Testis (tissue), 2 donors: ENCODE results near the gene TOX2.

ENCODE experiments used
- CTCF ChIP-seq, 3 experiments: fragments of 450-650 bp in 2 of 3; fragments of 200-600 bp in 1 of 3; sonication (generic) in 1 of 3; IDR thresholded peaks; one replicate each; pipeline ENCODE4 v1.5.1; 2016 to 2019; ENCODE audit warnings: antibody characterized with exemption in 3 of 3, mild to moderate bottlenecking in 2 of 3, moderate library complexity in 1 of 3
- POLR2A ChIP-seq: fragments of 450-650 bp; IDR thresholded peaks from one replicate; pipeline ENCODE4 v1.6.1; 2017; ENCODE audit warnings: antibody characterized with exemption, mild to moderate bottlenecking, moderate library complexity

- TF ChIP-seq CTCF (IDR thresholded peaks at IDR 0.05) (no peak), POLR2A (no peak)
These were observed 28.1 kb downstream of the TOX2 start for GRCh38 chr20:43942667-43943285.
